Measurements from ENCODE around the gene CNTNAP5. TPM values are rescaled to one million over a fixed set of nuclear protein-coding genes. Genes with fewer than 3 reads are reported as not detected.

CNTNAP5 gene
- total RNA-seq, 1 donor from 2014 or later = not detected

GRCh38 chr2:124209441-124209840, 184.4 kb downstream of the CNTNAP5 start:
- Histone ChIP-seq H3F3A (ENCODE audit: low read depth) (no peaks in the 10 kb centered on the region), H3K27me3 (no peaks in the 10 kb centered on the region), H3K79me2 (ENCODE audit: low read depth) (no peaks in the 10 kb centered on the region), H3K9ac (no peak overlapping the region), H3K27ac (no peak overlapping the region), H4K20me1 (ENCODE audit: low read depth) (no peaks in the 10 kb centered on the region), H3K9me3 (ENCODE audit: low read depth) (no peaks in the 10 kb centered on the region), H3K4me3 (no peak overlapping the region), H3K4me1 (no peaks in the 10 kb centered on the region), H3K4me2 (no peak overlapping the region), H2AFZ (replicated peaks) (no peak overlapping the region), H3K36me3 (no peaks in the 10 kb centered on the region)
- DNase-seq (ENCODE audit: low spot score) = no peak
- TF ChIP-seq EZH2 (IDR thresholded peaks at IDR 0.05) (no peak), CTCF (IDR thresholded peaks at IDR 0.05) (no peak), EZH2phosphoT487 (IDR thresholded peaks at IDR 0.05) (no peak)
- Mint-ChIP-seq H3K36me3 (no peaks in the 10 kb centered on the region), H3K27me3 (ENCODE audit: insufficient read depth, low read depth) (no peaks in the 10 kb centered on the region), H3K4me1 (no peaks in the 10 kb centered on the region), H3K4me3 (no peak overlapping the region), H3K27ac (no peak overlapping the region), H3K9me3 (peaks cover 3% of the 10 kb centered on the region)

DNA sequence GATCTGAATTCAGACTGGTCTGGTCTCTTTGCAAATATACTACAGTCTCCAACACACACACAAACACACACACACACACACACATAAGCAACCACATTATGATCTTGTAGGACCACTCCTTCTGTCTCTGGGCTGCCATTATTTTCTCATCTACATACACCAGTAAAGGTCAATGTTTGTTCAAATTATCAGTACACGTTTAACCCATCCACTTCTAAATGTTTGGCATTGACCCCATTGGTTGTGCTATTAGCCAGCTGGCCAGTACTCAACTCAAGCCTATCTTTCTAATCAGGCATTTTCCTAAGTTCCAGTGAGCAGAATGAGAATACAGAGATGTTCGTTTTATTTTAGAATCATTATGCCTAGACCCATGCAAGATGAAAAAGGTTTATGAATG, 186.4 kb downstream of the CNTNAP5 start:
- H3K9ac ChIP-seq = no peak overlapping the region
- no peaks in the 10 kb centered on the region for H3K79me2 ChIP-seq (ENCODE audit: low read depth)
- H2AFZ ChIP-seq (replicated peaks) = no peak overlapping the region
- no peak overlapping the region for H3K27ac ChIP-seq
- Mint-ChIP-seq H3K9me3 (no peaks in the 10 kb centered on the region), H3K27ac (no peak overlapping the region), H3K36me3 (no peaks in the 10 kb centered on the region), H3K27me3 (ENCODE audit: insufficient read depth, low read depth) (no peaks in the 10 kb centered on the region), H3K4me3 (no peak overlapping the region), H3K4me1 (no peaks in the 10 kb centered on the region)
- no peaks in the 10 kb centered on the region for H3K36me3 ChIP-seq
- no peak overlapping the region for H3K4me2 ChIP-seq
- no peaks in the 10 kb centered on the region for H3K4me1 ChIP-seq
- no peaks in the 10 kb centered on the region for H3F3A ChIP-seq (ENCODE audit: low read depth)
- DNase-seq (ENCODE audit: low spot score) = no peak
- H4K20me1 ChIP-seq (ENCODE audit: low read depth) = no peaks in the 10 kb centered on the region
- no peaks in the 10 kb centered on the region for H3K27me3 ChIP-seq
- H3K9me3 ChIP-seq (ENCODE audit: low read depth) = no peaks in the 10 kb centered on the region
- no peak for TF ChIP-seq CTCF (IDR thresholded peaks at IDR 0.05)
- no peak for TF ChIP-seq EZH2 (IDR thresholded peaks at IDR 0.05)
- TF ChIP-seq EZH2phosphoT487 (IDR thresholded peaks at IDR 0.05) = no peak
- no peak overlapping the region for H3K4me3 ChIP-seq

GRCh38 chr2:124213977-124214587, 189.0 kb downstream of the CNTNAP5 start:
- Histone ChIP-seq H3K4me2 (no peak overlapping the region), H3K9me3 (ENCODE audit: low read depth) (no peaks in the 10 kb centered on the region), H3K9ac (no peak overlapping the region), H3K36me3 (no peaks in the 10 kb centered on the region), H3F3A (ENCODE audit: low read depth) (no peaks in the 10 kb centered on the region), H3K4me1 (no peaks in the 10 kb centered on the region), H3K4me3 (no peak overlapping the region), H2AFZ (replicated peaks) (peak overlapping the region; percentile 57), H3K27me3 (no peaks in the 10 kb centered on the region), H4K20me1 (ENCODE audit: low read depth) (no peaks in the 10 kb centered on the region), H3K27ac (no peak overlapping the region), H3K79me2 (ENCODE audit: low read depth) (no peaks in the 10 kb centered on the region)
- H3K36me3 Mint-ChIP-seq = no peaks in the 10 kb centered on the region
- no peaks in the 10 kb centered on the region for H3K4me1 Mint-ChIP-seq
- TF ChIP-seq EZH2phosphoT487 (IDR thresholded peaks at IDR 0.05) (no peak), CTCF (IDR thresholded peaks at IDR 0.05) (no peak), EZH2 (IDR thresholded peaks at IDR 0.05) (no peak)
- H3K27me3 Mint-ChIP-seq (ENCODE audit: insufficient read depth, low read depth) = no peaks in the 10 kb centered on the region
- no peak for DNase-seq (ENCODE audit: low spot score)
- no peaks in the 10 kb centered on the region for H3K9me3 Mint-ChIP-seq
- H3K4me3 Mint-ChIP-seq = no peak overlapping the region
- H3K27ac Mint-ChIP-seq = no peak overlapping the region
